HuH-7.5 (cell line): ENCODE results near the gene MYL7.
A peak's percentile ranks its signal among the peaks of the same experiment; 100 is the strongest.
"Not testable (repeated sequence)": the region's sequence is repeated elsewhere in the genome, so short reads cannot be mapped to it uniquely, and the experiment has no call there.

Experiments
- DNase-seq: peaks from one replicate; pipeline ENCODE4 v3.0.0; 2011; ENCODE audit warnings: low spot score

The MYL7 gene

DNA sequence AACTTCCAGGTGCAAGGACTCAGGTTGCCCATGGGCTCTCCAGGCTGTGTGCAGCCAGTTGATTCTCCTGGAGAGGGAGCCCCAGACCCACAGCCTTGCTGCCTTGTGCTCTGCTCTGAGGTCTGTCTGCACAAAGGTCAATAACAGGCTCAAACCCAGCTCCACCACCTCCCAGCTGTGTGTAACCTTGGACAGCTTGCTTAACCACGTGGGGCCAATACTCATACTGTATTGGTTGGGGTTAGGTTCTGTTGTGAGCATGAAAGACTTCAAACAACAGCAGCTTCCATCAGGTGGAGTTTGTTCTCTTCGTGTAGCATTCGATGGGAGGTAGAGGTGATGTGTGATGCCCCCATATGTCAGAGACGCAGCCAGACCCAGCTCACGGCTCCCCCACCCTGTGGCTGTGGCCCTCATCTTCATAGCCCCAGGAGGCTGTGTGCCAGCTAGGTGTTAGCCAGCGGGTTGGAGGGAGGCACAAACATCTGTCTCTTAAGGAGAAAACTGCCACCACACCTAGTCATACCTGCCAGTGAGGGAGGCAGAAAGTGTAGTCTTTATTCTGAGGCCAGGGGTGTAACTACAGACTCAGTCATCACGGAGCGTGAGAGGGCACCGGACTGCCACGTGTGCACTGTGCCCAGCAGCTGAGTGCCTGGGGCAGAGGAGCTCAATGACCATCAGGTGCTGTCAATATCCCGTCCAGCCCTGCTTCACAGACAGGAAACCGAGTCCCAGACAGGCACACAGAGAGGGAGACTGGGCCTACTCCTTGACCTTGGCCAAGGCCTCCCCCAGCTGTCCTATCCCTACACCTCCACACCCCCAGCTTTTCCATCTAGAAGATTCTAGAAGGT, 9.7 kb downstream of the MYL7 start:
- DNase-seq, result peak; percentile 92

GRCh38 chr7:44128721-44129582, 12.2 kb downstream of the MYL7 start:
- no peak for DNase-seq

DNA sequence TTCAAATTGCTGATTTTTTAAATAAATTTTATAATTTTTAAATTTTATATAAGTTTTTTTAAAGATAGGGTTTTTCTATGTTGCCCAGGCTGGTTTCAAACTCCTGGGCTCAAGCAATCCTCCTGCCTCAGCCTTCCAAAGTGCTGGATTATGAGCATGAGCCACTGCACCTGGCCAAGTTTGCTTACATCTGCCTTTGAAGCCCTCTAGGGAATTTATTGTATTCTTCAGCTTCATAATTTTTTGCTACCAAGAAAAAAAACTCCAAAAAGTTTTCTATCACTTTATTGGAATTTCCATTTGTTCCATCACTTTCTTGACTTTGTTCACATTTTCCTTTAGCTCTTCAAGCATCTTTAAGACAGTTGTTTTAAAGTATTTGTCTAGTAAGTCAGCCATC, 14.0 kb downstream of the MYL7 start:
- no peak for DNase-seq

DNA sequence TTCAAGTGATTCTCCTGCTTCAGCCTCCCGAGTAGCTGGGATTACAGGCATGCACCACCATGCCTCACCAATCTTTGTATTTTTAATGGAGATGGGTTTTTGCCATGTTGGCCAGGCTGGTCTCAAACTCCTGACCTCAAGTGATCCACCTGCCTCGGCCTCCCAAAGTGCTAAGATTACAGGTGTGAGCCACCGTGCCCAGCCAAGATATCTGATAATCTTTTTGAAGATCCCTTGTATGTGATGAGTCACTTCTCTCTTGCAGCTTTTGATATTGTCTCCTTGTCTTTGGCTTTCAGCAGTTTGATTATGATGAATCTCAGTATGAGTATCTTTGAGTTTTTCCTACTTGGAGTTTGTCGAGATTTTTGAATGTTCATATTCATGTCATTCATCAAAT, 14.6 kb downstream of the MYL7 start:
- not testable (repeated sequence) for DNase-seq

- no peak for DNase-seq
Observed at GRCh38 chr7:44124822-44125202, 16.3 kb downstream of the MYL7 start.

GRCh38 chr7:44123190-44124003, 17.7 kb downstream of the MYL7 start, which contains the start of gene POLD2:
TSS of gene POLD2 (minus strand) at chr7:44123548. CDS start at chr7:44122053, 1,495 bp downstream.
- DNase-seq, result peak; percentile 100

DNA sequence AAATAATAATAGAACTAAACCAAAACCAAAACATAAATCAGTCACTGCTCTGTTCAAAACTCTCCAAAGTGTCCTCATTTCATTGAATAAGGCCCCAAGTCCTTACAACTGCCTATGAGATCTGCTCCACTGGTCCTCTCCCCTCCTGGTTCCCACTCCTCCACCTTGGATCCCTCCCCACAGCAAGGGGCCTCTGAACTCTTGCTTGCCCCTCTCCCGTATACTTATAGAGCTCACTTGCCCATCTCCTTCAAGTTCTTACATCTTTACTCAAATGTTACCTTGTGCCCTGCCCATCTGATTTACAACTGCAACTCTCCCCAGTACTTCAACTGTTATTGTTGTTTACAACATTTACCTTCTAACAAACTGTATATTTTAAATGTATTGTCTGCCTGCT, 18.6 kb downstream of the MYL7 start:
- DNase-seq, result no peak

DNA sequence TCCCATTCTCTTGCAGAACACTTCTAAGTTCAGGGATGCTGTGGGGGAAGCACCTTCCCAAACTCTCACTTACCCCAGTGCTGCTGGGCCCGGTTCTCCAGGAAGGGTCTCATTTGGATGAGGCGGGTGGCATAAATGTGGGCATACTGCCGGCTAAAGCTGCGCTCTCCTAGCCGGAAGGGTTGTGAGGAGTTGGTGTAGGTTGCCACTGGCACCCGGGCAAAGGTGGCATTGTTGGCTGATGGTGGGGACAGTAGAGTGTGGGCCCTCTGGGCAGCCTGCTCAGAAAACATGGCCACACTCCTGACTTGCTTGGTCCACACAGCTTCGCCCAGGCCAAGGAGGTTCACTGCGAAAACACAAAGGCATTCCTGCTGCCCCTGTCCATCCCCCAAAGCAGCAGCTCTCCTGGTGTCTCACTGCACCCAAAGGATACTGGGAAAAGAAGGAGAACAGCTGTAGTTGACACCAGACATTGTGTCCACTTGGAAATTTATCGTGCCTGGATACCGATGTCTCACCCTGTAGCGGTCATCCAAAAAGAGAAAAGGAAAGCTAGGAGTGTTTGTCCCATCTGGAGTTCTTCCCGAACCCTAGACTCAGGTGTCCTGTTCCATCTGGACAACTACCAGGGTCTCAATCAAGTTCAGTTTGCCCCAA, 19.2 kb downstream of the MYL7 start:
- no peak for DNase-seq

DNA sequence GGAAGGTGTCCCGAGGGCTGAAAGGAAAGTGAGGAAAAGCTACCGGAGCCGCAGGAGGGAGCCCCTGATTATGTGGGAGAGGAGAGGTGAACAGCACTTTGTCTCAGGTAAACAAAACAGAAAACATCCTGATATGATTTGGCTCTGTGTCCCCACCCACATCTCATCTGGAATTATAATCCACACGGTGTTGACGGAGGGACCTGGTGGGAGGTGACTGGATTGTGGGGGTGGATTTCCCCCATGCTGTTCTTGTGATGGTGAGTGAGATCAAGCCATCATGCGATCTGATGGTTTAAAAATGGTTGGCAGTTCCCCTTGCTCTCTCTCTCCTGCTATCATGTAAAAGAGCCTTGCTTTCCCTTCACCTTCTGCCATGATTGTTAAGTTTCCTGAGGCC, 20.7 kb downstream of the MYL7 start:
- no peak for DNase-seq

GRCh38 chr7:44119829-44120380, 21.2 kb downstream of the MYL7 start:
- no peak for DNase-seq

DNA sequence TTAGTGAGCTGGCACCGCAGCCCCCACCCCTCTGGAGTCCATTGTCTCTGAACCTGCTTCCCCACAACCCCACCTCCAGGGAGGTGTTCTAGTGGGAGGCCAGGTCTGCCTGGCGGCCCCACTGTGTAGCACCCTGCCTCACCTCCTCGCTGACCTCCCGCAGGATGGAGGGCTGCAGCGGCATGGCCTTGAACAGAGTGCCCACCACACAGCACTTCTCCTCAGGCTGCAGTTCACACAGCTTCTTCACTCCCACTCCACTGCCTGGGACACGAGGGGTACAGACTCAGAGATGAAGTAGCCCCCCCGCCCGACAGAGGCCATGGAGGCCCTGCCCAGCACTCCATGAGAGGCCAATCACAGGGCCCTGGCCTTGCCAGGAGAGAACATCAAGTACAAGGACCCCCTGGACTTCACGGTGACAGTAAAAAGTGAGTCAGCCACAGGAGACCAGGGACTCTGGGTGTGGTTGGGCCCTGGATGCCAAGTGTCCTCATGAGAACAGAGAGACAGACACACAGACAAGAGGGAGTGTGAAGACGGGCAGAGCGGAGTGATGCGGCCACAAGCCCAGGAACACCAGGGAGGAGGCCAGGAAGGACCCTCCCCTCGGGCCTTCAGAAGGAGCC, 23.2 kb downstream of the MYL7 start:
- no peak for DNase-seq

- no peak for DNase-seq
Observed at GRCh38 chr7:44116789-44117666, 24.1 kb downstream of the MYL7 start.

GRCh38 chr7:44116087-44116788, 24.9 kb downstream of the MYL7 start:
- DNase-seq, result no peak

DNA sequence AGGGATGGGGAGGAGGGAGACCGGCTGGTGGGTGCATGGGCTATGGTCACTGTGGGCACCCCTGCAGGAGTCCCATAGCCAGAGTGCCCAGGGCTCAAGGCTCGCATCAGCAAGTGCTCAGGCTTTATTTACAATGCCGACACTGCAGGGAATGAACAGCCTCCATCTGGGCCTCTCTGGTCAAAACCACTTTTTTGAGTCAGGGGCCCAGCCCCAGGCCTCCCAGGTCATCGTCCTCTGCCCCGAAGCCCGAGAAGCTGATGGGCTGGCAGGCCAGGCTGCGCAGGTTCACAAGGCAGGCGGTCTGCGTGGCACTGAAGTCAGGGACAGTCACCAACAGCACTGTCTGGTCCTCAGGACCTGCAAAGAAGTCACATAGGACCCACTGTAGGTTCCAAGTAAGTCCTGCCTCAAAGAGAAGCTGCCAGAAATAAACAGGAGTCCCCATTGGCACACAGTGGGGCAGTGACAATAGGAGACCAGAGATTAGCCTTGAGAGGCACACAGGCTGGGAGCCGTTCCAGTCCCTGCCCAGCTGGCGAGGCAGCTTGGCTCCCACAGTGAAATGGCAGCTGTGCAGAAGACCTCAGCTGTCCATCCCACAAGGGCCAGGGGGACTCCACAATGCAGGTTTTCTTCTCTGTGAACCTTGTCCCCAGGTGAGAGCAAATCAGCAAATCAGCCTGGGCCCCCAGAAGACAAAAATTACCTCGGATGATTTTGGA, 26.4 kb downstream of the MYL7 start:
- no peak for DNase-seq

DNA sequence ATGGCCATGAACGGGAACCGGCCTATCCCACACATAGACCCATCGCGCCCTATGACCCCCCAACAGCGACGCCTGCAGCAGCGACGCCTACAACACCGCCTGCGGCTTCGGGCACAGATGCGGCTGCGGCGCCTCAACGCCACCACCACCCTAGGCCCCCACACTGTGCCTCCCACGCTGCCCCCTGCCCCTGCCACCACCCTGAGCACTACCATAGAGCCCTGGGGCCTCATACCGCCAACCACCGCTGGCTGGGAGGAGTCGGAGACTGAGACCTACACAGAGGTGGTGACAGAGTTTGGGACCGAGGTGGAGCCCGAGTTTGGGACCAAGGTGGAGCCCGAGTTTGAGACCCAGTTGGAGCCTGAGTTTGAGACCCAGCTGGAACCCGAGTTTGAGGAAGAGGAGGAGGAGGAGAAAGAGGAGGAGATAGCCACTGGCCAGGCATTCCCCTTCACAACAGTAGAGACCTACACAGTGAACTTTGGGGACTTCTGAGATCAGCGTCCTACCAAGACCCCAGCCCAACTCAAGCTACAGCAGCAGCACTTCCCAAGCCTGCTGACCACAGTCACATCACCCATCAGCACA, 27.3 kb downstream of the MYL7 start:
- no peak for DNase-seq

DNA sequence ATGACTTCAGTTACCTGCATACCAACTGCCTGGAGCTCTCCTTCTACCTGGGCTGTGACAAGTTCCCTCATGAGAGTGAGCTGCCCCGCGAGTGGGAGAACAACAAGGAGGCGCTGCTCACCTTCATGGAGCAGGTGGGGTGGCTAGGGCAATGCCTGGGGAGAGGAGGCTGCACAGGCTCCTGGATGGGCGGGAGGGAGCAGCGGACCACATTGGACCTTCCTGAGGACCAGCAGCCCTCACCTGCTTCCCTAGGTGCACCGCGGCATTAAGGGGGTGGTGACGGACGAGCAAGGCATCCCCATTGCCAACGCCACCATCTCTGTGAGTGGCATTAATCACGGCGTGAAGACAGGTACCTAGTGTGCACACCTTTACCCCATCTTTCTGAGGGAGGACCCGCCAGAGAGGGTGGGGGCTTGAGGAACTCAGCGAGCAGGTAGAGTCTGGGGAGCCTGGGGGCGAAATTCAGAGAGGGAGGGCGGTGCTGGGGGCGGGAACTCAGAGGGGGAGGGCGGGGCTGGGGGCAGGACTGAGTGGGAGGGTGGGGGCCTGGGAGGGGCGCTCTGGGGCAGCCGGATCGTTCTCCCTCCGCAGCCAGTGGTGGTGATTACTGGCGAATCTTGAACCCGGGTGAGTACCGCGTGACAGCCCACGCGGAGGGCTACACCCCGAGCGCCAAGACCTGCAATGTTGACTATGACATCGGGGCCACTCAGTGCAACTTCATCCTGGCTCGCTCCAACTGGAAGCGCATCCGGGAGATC, 28.0 kb downstream of the MYL7 start:
- DNase-seq, result no peak

GRCh38 chr7:44112231-44112996, 28.7 kb downstream of the MYL7 start:
- DNase-seq, result no peak
